ENCODE data around the gene SHISA2.

The SHISA2 gene

DNA sequence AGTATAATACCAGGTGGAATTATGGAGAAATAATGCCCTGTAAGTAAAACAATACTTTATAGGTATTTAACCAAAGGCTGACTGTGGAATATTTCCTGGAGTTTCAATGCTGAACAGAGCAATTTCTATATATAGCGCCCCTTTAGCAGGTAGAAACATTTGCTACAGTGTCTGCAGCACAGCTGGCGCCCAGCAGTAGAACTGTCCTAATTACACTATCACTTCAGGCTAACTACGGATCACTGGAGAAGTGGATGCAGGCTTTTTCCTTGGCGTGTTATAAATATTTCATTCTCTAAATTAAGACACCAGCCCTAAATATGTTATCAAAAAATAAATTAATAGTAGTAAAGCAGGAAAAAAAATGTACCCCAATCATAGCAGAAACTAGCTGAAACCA, 3.1 kb downstream of the SHISA2 start:
- DNase-seq (ENCODE audit: low read depth): no peak

DNA sequence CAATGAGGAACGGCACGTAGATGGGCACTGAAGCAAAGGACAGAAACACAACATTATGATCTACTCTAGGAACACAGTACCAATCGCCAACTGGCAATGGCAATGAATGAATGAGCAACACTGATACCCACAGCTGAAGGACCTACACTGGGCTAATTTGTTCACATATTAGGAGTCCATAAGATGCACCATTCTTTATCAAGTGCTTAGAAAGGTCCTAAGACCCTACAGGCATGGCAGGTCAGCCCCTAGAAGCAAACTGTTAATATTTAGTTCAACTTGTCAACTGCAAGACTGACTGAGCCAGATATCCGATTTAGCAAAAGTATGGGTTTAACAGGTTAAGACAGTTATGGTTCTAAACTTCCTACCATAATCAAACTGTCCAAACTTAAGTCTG, 4.8 kb downstream of the SHISA2 start:
- DNase-seq (ENCODE audit: low read depth): no peak

DNA sequence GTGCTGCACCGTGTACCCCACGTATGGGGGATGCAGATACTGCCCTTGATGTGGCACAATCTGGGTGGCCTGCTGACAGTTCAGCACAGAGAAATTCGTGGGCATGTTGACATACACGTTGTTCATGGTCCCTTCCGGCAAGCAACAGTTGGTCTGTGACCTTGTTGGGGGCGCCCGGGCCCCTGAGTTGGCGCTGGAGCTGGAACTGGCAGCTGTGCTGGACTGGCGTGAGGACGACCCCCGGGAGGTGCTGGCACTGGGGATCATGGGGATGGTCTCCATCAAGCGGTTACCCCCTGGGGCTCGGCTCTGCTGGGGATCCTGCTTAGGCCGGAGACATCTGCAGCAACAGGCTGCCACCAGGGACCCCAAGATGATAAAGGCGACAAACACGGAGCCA, 5.2 kb downstream of the SHISA2 start:
- no peak for DNase-seq (ENCODE audit: low read depth)

- no peak for DNase-seq (ENCODE audit: low read depth)
Observed at GRCh38 chr13:26045142-26045541, 6.7 kb downstream of the SHISA2 start.

DNA sequence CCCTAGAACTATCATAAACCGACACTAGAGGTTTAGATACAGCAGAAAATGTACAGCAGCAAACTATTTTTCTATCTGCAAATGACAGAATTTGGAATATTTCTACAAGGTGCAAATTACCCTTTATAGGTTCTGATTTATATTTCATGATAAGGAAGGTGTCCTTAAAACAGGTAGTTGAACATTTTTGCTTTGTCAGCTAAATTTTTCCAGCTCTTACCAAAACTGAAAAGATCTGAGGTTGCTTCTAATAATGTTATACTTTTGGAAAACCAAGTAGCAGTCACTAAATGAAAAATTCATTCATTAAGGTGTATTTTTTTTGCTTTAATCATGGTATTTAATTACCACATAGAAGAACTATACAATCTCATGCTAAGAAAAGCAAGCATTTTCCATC, 9.0 kb downstream of the SHISA2 start:
- no peak for DNase-seq (ENCODE audit: low read depth)

GRCh38 chr13:26041444-26041843, 10.4 kb downstream of the SHISA2 start:
- DNase-seq (ENCODE audit: low read depth): no peak

- DNase-seq (ENCODE audit: low read depth): no peak
Observed at GRCh38 chr13:26038931-26039475, 12.8 kb downstream of the SHISA2 start.

DNA sequence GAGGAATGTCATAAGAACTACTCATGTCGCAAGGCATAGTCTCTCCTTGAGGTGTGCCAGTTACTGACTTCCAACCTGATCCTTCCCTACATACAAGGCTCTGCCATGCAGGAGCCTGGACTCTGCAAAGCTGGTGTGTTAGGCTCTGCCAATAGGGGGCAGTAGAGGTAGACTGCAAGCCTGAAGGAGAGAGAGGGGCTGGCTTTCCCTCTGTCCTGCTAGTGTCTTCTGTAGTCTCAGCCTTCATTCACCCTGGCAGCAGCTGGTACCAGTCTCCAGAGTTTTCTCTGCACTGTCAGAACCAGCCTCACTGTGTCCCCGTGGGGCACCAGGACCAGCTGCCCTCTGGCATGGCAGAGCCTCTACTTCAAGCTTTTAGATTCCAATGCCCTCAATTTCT, 14.5 kb downstream of the SHISA2 start:
- DNase-seq (ENCODE audit: low read depth): no peak

- no peak for DNase-seq (ENCODE audit: low read depth)
Observed at GRCh38 chr13:26036383-26036782, 15.4 kb downstream of the SHISA2 start.

DNA sequence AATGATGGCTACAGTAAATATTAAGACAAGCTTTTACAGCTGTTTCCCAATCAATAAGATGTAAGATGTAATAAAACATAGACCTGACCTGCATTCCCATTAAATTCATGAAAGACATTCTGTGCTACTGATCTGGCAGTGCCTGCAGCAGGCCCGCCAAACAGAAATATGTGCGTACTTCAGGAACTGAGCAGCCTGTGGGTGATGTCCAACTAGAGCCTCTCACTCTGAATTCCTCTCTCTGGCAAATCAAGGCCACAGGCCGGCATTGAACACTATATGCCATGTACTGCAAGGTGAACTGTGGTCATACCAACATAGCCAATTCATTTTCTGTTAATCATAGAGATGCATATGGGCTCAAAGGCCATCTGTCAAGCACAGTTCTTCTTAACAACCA, 17.8 kb downstream of the SHISA2 start:
- DNase-seq (ENCODE audit: low read depth): no peak

- DNase-seq (ENCODE audit: low read depth): no peak
Observed at GRCh38 chr13:26030331-26030730, 21.5 kb downstream of the SHISA2 start.

DNA sequence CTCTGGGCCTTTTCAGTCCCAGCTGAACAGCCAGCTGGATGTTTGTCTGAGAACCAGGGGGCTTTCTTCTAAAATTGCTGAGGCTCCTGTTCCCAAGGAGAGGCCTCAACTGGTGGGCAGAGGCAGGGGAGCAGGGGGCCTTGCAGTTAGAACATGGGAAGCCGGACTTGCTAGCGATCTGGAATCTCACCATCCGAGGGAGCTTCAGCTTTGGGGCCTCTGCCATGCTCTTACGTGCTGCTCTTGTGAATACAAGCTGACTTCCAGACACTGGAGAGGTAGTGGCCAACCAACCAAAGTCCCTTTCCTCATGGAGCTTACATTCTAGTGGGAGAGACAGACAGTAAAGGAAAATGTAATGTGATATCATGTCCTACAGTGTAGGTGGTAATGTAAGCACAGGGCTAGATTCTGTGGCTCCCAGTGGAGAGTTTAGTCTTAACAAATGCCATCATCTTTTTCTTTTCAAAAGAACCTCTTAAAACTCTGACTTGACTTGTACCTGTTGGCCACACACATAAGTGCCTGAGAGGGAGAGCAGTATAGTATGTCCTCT, 22.2 kb downstream of the SHISA2 start:
- DNase-seq (ENCODE audit: low read depth): no peak

DNA sequence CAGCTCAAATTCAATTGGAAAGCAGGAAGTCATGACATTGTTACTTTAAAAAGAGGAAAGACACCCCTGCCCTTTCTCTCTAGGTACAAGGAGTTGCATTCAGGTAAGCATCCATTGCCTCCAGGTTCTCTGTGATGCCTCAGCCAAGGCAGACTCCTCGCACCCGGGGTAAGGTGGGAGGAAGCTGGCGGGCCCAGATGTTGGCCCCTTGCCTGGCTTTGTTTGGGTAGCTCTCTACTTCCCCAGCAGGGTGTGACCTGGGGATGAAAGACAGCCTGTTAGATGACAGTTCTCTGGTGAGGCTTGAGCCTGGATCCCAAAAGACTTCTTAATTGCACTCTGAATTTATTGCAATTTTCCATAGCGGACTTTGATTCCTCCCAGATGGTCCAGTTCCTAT, 25.6 kb downstream of the SHISA2 start:
- no peak for DNase-seq (ENCODE audit: low read depth)

GRCh38 chr13:26025771-26026170, 26.0 kb downstream of the SHISA2 start:
- no peak for DNase-seq (ENCODE audit: low read depth)

DNA sequence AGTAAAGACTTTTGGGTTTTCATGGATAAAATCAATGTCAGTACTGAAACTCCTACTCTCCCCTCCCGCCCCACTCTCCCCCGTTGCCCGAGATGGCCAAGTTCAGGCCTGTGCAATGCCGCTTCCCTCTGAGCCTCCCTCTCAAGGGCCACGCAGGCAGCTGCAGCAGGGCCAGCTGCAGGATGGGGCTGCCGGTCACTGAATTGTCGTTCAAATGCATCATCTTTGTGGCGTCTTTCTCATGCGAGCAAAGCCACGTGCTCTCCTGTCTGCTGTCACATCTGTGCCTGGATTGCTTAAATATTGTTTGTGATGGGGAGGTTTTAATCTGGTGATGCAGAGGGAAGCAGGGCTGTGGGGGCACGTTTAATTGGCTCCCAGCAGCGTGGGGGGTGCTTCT, 26.6 kb downstream of the SHISA2 start:
- no peak for DNase-seq (ENCODE audit: low read depth)

- no peak for DNase-seq (ENCODE audit: low read depth)
Observed at GRCh38 chr13:26024558-26024957, 27.3 kb downstream of the SHISA2 start.

DNA sequence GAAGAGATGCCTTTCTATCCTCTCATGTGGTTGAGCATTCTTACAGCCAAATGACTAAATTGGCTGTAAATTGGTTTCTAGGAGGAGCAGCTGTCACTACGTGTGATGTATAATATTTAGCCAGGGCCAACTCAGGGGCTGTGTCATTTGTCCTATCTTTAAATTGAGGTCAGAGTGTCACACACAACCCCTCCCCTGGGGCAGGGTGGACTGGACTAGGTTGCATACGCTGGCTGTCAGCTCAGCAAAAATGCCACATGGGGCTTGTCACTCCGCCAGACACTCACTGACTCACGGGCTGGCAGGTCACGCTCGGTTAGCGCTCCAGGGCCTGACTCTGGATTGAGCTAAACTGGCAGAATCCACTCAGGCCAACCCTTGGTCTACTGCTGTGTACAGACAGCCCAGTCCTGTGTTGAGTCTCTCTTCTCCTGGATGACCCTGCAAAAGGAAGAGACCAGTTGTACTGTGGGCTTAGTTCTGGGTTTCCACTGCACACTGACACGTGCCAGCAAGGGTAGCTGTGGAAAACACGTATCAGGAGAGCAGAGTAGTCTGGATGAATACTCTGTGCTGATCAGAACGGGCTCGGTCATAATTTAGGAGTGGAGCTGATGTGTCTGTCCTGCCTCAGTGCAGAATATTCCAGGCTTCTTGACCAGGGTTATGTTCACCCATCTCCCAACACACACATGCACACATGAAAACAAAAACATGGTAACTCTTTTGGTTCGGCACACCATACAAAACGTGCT, 29.1 kb downstream of the SHISA2 start:
- DNase-seq (ENCODE audit: low read depth): no peak

GRCh38 chr13:26021956-26022355, 29.9 kb downstream of the SHISA2 start:
- no peak for DNase-seq (ENCODE audit: low read depth)

DNA sequence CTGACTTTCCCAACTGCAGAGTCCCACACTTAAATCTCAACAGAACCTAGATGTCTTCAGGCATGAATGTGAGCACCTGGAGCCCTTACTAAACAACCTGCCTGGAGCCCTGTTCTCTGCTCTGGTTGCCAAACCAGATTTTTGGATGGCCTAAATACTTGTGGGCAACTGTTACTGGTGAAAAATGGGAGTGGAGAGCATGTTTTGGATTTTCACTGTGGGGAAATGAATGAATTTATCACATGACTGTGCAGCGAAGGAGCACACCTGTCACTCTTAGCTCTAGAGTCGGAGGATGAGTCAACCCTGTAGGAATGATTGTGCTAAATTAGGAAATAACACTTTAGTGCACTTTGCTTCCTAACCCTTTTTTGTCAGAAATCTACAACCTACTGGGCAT, 30.3 kb downstream of the SHISA2 start:
- no peak for DNase-seq (ENCODE audit: low read depth)

GRCh38 chr13:26020891-26021290, 30.9 kb downstream of the SHISA2 start:
- no peak for DNase-seq (ENCODE audit: low read depth)

GRCh38 chr13:26019881-26020870, 31.6 kb downstream of the SHISA2 start:
- no peak for DNase-seq (ENCODE audit: low read depth)

DNA sequence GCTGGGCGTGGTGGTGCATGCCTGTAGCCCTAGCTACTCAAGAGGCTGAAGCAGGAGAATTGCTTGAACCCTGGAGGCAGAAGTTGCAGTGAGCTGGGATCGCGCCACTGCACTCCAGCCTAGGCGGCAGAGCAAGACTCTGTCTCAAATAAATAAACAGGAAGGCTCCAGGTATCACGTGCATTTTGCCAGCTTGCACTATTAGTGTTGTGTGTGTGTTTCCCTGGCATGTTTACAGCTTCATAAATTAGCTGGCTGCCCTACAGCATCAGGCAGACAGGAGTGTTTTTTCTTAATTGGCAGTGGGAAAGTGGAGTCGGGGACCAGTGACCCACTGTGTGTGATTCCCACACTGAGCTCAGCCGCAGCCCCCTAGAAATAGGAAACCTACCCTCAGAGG, 32.6 kb downstream of the SHISA2 start:
- no peak for DNase-seq (ENCODE audit: low read depth)

All from activated gamma-delta T cell treated with anti-CD3 and anti-CD28 coated beads, Interleukin-2, amount 50 U/mL, for 16 hours (primary cell).